ENCODE results near the gene ATG3. TPM values are rescaled to one million over a fixed set of nuclear protein-coding genes. Genes with fewer than 3 reads are reported as not detected.

The ATG3 gene
- total and polyA plus RNA-seq, 10 donors: 35.8 to 98.1 (median 74.8) TPM

DNA sequence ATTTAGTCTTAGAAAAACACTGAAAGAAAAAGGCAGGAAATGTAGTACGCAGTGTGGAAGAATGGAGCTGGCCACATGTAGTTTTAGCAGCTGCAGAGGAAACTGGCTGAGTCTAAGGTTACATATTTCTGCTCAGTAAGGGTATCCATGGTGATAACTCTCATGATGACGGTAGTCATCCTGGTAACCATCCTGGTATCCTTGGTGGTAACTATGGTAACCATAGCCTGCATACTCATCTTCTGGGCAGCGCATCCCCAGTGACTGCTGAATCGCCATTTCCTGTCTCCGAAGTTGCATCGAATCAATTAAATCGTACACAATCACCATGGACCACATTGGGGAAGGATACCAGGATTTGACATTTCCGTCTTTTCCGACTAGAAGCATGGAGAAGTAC lies 43.5 kb upstream of the ATG3 start:
- Histone ChIP-seq H3K27me3 (replicated peaks in 1 of 7) (peaks cover 0 to 4% (median 0%) of the 10 kb centered on the region in 7 donors), H3K36me3 (no peaks in the 10 kb centered on the region), H3K4me1 (peaks cover 0 to 18% (median 12%) of the 10 kb centered on the region in 6 donors), H3K9me3 (no peaks in the 10 kb centered on the region), H3K27ac (peak overlapping the region in 3 of 8 donors; percentile 0 to 37 (median 33)), H3K4me3 (no peak overlapping the region)
- intact Hi-C loops (cut with DNase I; ENCODE audit: low total_unique reads): no loop called here
- no peak for DNase-seq
- WGBS, 5 donors: 57 to 64% (median 61%) methylated on average over 9 of the region's 9 CpGs
- TF ChIP-seq POLR2AphosphoS5 (IDR thresholded peaks at IDR 0.05): peak in 1 of 3 donors; percentile 11
- no peak for TF ChIP-seq CTCF (IDR thresholded peaks at IDR 0.05 in 8 of 11, conservative IDR thresholded peaks at IDR 0.05 in 3 of 11)
- no peak for TF ChIP-seq POLR2A (IDR thresholded peaks at IDR 0.05)

GRCh38 chr3:112604536-112604935 lies 42.8 kb upstream of the ATG3 start:
- H3K27ac ChIP-seq: peak overlapping the region in 4 of 8 donors; percentile 0 to 37 (median 18)
- no peak overlapping the region for H3K4me3 ChIP-seq
- peaks cover 0 to 4% (median 0%) of the 10 kb centered on the region in 7 donors for H3K27me3 ChIP-seq (replicated peaks in 1 of 7)
- no peak for DNase-seq
- TF ChIP-seq POLR2AphosphoS5 (IDR thresholded peaks at IDR 0.05) (no peak), CTCF (IDR thresholded peaks at IDR 0.05 in 8 of 11, conservative IDR thresholded peaks at IDR 0.05 in 3 of 11) (no peak), POLR2A (IDR thresholded peaks at IDR 0.05) (no peak)
- no peaks in the 10 kb centered on the region for H3K36me3 ChIP-seq
- no peaks in the 10 kb centered on the region for H3K9me3 ChIP-seq
- 19 to 28% (median 20%) methylated on average over 4 of the region's 4 CpGs for WGBS, 5 donors
- intact Hi-C loops (cut with DNase I; ENCODE audit: low total_unique reads): no loop called here
- peaks cover 0 to 18% (median 12%) of the 10 kb centered on the region in 6 donors for H3K4me1 ChIP-seq

DNA sequence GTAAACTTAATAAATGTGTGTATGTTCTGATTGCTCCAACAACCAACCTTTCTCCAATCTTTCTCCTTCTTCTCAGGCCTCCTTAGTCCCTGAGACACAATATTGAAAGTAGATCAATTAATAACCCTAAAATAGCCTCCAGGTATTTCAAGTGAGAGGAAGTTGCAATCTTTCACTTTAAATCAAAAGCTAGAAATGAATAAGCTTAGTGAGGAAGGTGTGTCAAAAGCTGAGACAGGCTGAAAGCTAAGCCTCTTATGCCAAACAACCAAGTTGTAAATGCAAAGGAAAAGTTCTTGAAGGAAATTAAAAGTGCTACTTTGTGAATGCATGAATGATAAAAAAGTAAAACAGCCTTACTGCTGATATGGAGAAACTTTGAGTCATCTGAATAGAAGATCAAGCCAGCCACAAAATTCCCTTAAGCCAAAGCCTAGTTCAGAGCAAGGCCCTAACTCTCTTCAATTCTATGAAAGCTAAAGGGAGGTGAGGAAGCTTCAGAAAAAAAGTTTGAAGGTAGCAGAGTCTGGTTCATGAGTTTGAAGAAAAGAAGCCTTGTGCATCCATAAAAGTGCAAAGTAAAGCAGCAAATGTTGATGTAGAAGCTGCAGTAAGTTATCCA lies 40.6 kb upstream of the ATG3 start:
- intact Hi-C loops (cut with DNase I; ENCODE audit: low total_unique reads): no loop called here
- H3K27me3 ChIP-seq (replicated peaks in 1 of 7): peaks cover 0 to 4% (median 0%) of the 10 kb centered on the region in 7 donors
- H3K9me3 ChIP-seq: no peaks in the 10 kb centered on the region
- TF ChIP-seq CTCF (IDR thresholded peaks at IDR 0.05 in 8 of 11, conservative IDR thresholded peaks at IDR 0.05 in 3 of 11): no peak
- TF ChIP-seq POLR2A (IDR thresholded peaks at IDR 0.05): no peak
- no peak for TF ChIP-seq POLR2AphosphoS5 (IDR thresholded peaks at IDR 0.05)
- H3K4me1 ChIP-seq: peaks cover 0 to 18% (median 12%) of the 10 kb centered on the region in 6 donors
- no peak overlapping the region for H3K27ac ChIP-seq
- H3K4me3 ChIP-seq: no peak overlapping the region
- peaks cover 0 to 14% (median 0%) of the 10 kb centered on the region in 6 donors for H3K36me3 ChIP-seq
- no peak for DNase-seq

DNA sequence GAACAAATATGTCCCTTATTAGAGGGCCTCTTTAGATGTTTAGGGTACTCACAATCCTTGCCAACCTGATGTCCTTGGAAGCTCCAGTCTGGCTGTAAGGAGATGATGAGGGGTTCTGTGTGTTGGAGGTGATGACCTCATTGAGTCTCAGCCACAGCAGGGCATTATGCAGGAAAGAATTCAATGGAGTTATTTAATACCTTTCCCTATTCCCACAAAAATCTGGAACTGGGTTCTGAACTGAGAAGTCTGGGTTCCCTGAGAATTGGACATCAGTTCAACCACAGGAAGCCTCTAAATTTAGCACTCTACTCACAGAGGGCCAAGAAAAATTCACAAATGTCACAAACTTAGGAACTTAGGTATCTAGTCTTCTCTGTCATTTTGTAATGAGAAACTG lies 37.0 kb upstream of the ATG3 start:
- Histone ChIP-seq H3K4me3 (no peak overlapping the region), H3K27me3 (replicated peaks in 1 of 7) (no peaks in the 10 kb centered on the region), H3K36me3 (peaks cover 0 to 40% (median 0%) of the 10 kb centered on the region in 6 donors), H3K9me3 (no peaks in the 10 kb centered on the region), H3K27ac (no peak overlapping the region), H3K4me1 (no peaks in the 10 kb centered on the region)
- no peak for DNase-seq
- intact Hi-C loops (cut with DNase I; ENCODE audit: low total_unique reads): no loop called here
- TF ChIP-seq POLR2A (IDR thresholded peaks at IDR 0.05) (no peak), POLR2AphosphoS5 (IDR thresholded peaks at IDR 0.05) (no peak), CTCF (IDR thresholded peaks at IDR 0.05 in 8 of 11, conservative IDR thresholded peaks at IDR 0.05 in 3 of 11) (no peak)
